ENCODE data around the gene TIAM1.
A peak's percentile ranks its signal among the peaks of the same experiment; 100 is the strongest.

Gene TIAM1, protein sequence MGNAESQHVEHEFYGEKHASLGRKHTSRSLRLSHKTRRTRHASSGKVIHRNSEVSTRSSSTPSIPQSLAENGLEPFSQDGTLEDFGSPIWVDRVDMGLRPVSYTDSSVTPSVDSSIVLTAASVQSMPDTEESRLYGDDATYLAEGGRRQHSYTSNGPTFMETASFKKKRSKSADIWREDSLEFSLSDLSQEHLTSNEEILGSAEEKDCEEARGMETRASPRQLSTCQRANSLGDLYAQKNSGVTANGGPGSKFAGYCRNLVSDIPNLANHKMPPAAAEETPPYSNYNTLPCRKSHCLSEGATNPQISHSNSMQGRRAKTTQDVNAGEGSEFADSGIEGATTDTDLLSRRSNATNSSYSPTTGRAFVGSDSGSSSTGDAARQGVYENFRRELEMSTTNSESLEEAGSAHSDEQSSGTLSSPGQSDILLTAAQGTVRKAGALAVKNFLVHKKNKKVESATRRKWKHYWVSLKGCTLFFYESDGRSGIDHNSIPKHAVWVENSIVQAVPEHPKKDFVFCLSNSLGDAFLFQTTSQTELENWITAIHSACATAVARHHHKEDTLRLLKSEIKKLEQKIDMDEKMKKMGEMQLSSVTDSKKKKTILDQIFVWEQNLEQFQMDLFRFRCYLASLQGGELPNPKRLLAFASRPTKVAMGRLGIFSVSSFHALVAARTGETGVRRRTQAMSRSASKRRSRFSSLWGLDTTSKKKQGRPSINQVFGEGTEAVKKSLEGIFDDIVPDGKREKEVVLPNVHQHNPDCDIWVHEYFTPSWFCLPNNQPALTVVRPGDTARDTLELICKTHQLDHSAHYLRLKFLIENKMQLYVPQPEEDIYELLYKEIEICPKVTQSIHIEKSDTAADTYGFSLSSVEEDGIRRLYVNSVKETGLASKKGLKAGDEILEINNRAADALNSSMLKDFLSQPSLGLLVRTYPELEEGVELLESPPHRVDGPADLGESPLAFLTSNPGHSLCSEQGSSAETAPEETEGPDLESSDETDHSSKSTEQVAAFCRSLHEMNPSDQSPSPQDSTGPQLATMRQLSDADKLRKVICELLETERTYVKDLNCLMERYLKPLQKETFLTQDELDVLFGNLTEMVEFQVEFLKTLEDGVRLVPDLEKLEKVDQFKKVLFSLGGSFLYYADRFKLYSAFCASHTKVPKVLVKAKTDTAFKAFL (N-terminal part only)

GRCh38 chr21:31343680-31344480 lies at the start of gene TIAM1:
Gene TIAM1 (minus strand): TSS chr21:31344261. CDS start chr21:31266972, 77,289 bp downstream.
- DNase-seq (ENCODE audit: low spot score), result peak; percentile 52

GRCh38 chr21:31387560-31388186 lies 43.6 kb upstream of the TIAM1 start:
- no peak for DNase-seq (ENCODE audit: low spot score)

- DNase-seq (ENCODE audit: low spot score), result no peak
These were observed 41.9 kb upstream of the TIAM1 start for GRCh38 chr21:31386006-31386405.

DNA sequence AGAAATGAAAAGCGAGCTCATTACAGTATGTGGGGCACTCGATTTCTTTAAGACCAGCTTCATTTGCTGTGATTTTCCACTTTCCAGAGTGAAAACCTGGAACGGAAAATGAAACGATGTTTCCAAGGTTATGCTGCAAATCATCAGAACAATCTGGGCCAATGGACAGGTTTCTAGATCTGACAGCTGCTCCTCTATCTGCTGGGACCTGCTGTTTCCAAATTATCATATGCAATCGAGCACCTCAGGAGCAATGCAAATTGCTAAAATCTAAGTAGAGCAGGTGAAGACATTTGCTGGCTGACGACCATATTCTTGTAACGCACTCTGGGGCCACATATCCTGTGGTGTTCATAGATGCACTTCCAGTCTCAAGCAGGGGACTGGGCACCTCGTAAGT lies 39.7 kb upstream of the TIAM1 start:
- no peak for DNase-seq (ENCODE audit: low spot score)

- no peak for DNase-seq (ENCODE audit: low spot score)
These were observed 38.0 kb upstream of the TIAM1 start for GRCh38 chr21:31382060-31382459.

- no peak for DNase-seq (ENCODE audit: low spot score)
These were observed 32.2 kb upstream of the TIAM1 start for GRCh38 chr21:31376301-31376700.

DNA sequence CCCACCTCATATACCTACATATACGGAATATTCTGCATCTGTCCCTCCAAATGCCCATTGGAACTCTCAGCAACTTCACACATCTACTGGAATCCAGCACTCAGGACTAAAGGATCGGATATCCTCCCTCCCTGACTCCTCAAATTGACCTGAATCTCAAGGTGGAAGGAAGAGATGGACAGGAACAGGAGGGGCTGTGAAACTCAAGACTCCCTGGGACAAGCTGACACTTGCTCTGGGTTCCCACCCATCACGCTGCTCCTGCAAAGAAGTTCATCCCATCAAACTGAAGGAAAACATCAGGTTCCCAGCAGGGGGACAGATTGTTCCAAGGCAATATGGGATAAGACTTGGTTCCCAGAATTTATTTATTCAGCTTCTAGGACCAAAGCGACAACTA lies 30.3 kb upstream of the TIAM1 start:
- DNase-seq (ENCODE audit: low spot score), result no peak

- no peak for DNase-seq (ENCODE audit: low spot score)
These were observed 28.4 kb upstream of the TIAM1 start for GRCh38 chr21:31372471-31372765.

- no peak for DNase-seq (ENCODE audit: low spot score)
These were observed 27.8 kb upstream of the TIAM1 start for GRCh38 chr21:31371715-31372470.

DNA sequence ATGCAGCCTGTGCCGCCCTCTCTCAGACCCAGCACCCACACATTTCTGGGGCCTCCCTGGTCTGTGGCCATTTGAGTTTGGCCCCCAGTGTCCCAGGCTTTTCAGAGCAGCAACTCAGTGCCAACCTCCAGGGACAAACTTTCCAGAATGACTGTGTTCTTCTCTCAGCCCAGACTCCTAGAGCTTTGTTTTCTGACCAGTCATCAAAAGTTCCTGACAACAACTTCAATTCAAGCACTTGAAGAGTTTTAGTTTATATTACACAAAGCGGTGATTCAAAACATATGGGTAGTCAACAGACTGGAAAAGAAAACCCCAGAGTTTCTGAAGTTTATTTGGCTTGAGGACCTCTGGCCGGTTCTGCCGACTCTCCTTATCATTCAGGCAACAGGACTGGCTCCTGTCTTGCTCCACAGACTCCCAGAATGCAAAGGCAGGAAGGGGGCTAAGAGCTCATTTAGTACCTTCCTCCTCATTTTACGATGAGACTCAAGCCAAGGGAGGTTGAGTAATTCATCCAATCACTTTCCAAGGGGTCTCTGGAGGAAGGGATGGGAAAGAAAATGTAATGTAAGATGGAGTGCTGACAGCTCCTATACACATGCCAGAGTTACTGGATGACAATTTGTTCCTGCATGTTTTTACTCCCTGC lies 27.0 kb upstream of the TIAM1 start:
- DNase-seq (ENCODE audit: low spot score), result no peak

DNA sequence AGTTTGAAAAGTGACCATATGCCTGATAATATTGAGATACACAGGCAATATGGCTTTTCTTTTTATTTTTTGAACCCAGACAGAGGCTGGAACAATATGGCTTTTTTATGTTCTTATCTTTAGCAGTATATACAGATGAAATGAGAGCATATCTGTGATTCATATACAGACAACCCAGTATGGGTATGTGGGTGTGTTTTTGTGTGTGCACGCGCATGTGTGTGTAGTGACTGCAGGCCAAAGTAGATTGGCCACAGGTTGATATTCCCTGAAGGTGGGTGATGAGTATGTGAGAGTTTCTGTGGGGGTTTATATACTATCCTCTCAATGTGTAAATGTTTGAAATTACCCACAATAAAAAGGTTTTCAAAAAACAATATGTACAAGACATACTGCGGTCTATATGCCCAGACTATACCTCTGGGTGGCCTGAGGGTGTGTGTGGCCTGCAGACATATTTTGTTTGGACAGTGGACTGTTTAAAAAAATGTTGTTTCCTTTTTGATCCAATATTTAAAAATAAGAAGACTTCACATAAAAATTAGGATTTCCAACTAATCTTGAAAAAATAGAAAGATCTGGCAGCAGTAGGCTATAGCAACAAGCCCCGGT lies 26.3 kb upstream of the TIAM1 start:
- DNase-seq (ENCODE audit: low spot score), result no peak

DNA sequence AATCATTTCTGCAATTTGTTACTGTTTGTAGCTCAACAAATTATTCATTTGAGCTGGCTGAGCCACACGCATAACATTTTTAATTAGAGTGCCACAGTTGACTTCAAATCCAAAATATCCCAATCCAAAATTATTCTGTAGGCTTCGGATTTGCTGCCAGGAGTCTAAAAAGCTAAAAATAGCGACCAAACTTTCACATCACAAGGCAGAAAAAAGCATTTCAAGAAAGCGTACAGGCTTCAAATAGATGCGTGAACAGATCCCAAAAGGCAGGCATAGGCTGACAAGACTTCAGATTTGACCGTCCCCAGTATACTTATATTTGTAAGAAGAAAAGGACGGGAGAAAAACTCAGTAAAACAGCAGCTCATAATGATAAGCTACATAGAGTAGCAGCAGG lies 24.3 kb upstream of the TIAM1 start:
- no peak for DNase-seq (ENCODE audit: low spot score)

DNA sequence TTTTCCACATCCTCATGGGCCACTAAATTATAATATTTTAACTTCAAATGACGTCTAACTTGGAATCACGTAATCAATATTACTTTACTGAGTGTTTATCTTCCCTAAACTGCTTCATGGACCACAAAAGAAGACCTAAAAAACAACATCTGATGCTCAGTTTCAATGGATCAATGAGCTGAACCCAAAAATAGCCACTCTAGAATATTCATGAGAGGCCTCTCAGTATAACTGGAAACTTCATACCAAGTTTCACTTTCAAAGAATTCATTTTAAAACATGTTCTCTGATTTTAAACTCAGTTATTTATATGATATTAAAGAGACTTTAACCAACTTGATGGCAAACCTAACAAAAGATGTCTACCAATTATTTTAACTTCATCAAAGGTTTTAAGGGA lies 23.7 kb upstream of the TIAM1 start:
- DNase-seq (ENCODE audit: low spot score), result no peak

- DNase-seq (ENCODE audit: low spot score), result no peak
These were observed 22.8 kb upstream of the TIAM1 start for GRCh38 chr21:31366825-31367224.

DNA sequence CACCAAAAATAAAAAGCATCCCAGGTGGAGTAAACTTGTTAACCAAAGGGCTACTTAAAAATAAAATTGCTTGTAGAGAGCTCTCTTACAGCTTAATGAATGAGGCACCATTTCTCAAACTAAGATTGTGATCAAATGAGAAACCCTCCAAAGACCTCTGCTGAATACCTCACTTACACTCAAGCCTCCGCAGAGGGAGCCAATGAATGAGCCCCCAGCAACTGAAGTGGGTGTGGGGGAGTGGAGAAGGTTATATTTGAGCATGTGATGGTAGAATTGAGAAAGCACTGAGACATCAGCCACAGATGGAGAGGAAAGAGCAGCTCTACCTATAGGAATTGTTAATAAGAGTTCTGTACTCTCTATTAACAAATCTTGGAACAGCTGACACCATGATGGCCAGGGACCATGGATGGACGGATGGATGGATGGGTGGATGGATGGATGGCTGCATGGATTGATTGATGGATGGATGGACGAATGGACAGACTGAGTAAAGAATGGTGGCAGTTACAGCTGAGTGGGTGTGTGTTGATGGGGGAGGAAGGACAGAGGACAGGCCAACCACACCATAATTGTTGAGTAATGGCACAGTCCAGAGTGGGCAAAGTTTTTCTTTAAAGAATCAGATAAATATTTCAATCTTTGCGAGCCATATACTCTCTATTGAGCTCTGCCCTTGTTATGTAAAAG lies 20.3 kb upstream of the TIAM1 start:
- no peak for DNase-seq (ENCODE audit: low spot score)

DNA sequence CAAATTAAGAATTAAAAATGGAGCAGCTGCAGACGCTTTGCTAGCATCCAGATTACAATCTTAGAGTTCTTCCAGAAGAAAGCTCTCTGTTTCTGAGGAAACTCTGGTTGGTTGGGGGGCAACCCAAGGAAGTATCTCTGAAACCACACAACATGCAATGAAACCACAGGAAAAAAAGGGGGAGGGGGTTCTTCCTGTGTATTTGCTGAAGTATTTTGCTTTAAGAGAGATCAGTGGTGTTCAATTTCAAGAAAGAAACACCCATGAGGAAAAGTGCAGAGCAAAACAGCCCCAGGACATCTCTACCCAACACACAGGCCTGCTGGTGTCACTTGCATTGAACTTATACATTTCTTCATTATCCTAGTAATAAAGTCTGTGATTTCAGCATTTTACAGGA lies 19.7 kb upstream of the TIAM1 start:
- no peak for DNase-seq (ENCODE audit: low spot score)

DNA sequence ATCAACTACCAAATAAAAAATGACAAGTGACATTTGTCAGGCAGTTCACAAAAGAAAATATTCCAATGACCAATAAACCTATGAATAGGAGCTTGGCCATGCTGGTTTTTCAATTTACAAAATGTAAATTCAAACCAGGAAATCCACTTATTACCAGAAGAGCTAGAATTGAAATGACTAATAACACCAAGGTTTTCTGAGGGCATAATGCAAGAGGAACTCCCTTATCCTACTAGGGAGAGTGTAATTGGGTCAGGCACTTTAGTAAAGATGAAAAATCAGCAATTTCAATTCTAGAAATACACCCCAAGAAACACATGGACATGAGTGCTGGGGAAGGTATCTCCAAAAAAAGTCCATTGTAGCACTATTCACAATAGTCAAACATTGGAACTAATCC lies 16.7 kb upstream of the TIAM1 start:
- no peak for DNase-seq (ENCODE audit: low spot score)

- DNase-seq (ENCODE audit: low spot score), result no peak
These were observed 14.1 kb upstream of the TIAM1 start for GRCh38 chr21:31358158-31358557.

GRCh38 chr21:31356440-31356839 lies 12.4 kb upstream of the TIAM1 start:
- no peak for DNase-seq (ENCODE audit: low spot score)
